Measurements from ENCODE around the gene SPTBN4.

DNA sequence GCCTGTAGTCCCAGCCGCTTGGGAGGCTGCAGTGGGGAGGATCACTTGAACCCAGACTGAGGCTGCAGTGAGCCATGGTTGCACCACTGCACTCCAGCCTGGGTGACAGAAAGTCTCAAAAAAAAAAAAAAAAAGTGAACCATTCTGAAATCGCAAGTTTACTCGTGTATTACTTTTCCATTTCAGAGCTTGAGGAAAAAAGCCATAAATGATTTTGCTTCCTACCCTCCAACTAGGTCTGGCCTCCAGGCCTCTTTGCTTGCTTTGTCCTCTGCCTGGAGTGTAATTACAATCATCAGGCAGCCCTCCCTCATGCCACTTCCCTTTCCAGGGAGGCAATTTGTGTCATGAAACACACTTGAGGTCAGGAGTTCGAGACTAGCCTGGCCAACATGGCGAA is 9.8 kb upstream of the SPTBN4 start:
- TF ChIP-seq, protein P1, sequence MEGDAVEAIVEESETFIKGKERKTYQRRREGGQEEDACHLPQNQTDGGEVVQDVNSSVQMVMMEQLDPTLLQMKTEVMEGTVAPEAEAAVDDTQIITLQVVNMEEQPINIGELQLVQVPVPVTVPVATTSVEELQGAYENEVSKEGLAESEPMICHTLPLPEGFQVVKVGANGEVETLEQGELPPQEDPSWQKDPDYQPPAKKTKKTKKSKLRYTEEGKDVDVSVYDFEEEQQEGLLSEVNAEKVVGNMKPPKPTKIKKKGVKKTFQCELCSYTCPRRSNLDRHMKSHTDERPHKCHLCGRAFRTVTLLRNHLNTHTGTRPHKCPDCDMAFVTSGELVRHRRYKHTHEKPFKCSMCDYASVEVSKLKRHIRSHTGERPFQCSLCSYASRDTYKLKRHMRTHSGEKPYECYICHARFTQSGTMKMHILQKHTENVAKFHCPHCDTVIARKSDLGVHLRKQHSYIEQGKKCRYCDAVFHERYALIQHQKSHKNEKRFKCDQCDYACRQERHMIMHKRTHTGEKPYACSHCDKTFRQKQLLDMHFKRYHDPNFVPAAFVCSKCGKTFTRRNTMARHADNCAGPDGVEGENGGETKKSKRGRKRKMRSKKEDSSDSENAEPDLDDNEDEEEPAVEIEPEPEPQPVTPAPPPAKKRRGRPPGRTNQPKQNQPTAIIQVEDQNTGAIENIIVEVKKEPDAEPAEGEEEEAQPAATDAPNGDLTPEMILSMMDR (IDR thresholded peaks at IDR 0.05): no peak
- no peak for TF ChIP-seq EZH2 (IDR thresholded peaks at IDR 0.05; ENCODE audit: borderline replicate concordance, insufficient read depth, low read depth, low read length, poor library complexity, severe bottlenecking)

Data from B cell (primary cell).